HCT116 (cell line): ENCODE measurements around the gene ACTR1B.

Source experiments
- CTCF ChIP-seq, 3 experiments: fragments of 200-600 bp in 1 of 3; sonication (generic) in 1 of 3; IDR thresholded peaks in 2 of 3; conservative IDR thresholded peaks in 1 of 3; 2 replicates each; pipeline ENCODE4 v1.5.1; 2012 to 2017; ENCODE audit warnings: low read depth in 2 of 3, low read length in 2 of 3, antibody characterized with exemption in 1 of 3, borderline replicate concordance in 1 of 3, control low read depth in 1 of 3, mild to moderate bottlenecking in 1 of 3, mixed read lengths in 1 of 3, mixed run types in 1 of 3, moderate library complexity in 1 of 3; ENCODE audit not compliant: insufficient read depth in 1 of 3
- EGR1 ChIP-seq: IDR thresholded peaks from 2 replicates; pipeline ENCODE4 v1.6.1; 2012; ENCODE audit warnings: low read depth
- EZH2 ChIP-seq: fragments of 200-600 bp; sonication (generic); IDR thresholded peaks from 2 replicates; pipeline ENCODE4 v1.6.1; 2017; ENCODE audit warnings: antibody characterized with exemption, mixed run types
- MAX ChIP-seq: IDR thresholded peaks from 2 replicates; pipeline ENCODE4 v1.6.1; 2012
- POLR2AphosphoS5 ChIP-seq: IDR thresholded peaks from 2 replicates; pipeline ENCODE4 v1.6.1; 2011; ENCODE audit warnings: mild to moderate bottlenecking, low read depth, low read length, moderate library complexity
- SIN3A ChIP-seq: IDR thresholded peaks from 2 replicates; pipeline ENCODE4 v1.6.1; 2012; ENCODE audit warnings: low read depth
- SP1 ChIP-seq: IDR thresholded peaks from 2 replicates; pipeline ENCODE4 v1.6.1; 2012; ENCODE audit warnings: low read depth
- TCF7L2 ChIP-seq: IDR thresholded peaks from 2 replicates; pipeline ENCODE4 v1.7.0; 2011; ENCODE audit warnings: borderline replicate concordance, inconsistent platforms; ENCODE audit not compliant: insufficient read depth, insufficient read length; ENCODE audit errors: extremely low read depth
- TF ChIP-seq, protein P1 (sequence below): IDR thresholded peaks from 2 replicates; pipeline ENCODE4 v1.6.1; 2011; ENCODE audit warnings: mild to moderate bottlenecking, low read length, moderate library complexity; ENCODE audit not compliant: insufficient replicate concordance; ENCODE audit errors: extremely low read depth

DNA sequence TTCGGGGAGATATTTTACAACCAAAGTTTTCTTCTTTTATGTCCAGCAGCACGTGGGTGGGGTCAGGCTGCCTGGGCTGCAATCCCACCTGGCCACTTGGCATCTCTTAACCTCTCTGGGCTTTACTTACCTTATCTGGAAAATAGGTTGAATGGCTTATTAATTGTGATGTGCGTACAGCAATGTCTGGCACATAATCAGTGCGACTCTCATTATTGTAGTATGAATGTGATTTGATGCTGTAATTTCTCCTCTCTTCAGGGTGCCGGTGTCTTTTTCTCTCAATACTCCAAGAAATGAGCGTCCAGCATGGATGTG, 47.5 kb upstream of the ACTR1B start:
- TF ChIP-seq CTCF (IDR thresholded peaks at IDR 0.05 in 2 of 3, conservative IDR thresholded peaks at IDR 0.05 in 1 of 3; ENCODE audit: borderline replicate concordance in 1 of 3, insufficient read depth in 1 of 3, low read depth in 2 of 3, low read length in 2 of 3) (no peak), SIN3A (no peak), MAX (no peak), SP1 (no peak), EGR1 (no peak), TCF7L2 (no peak), POLR2AphosphoS5 (no peak), EZH2 (no peak)
- TF ChIP-seq, protein P1, sequence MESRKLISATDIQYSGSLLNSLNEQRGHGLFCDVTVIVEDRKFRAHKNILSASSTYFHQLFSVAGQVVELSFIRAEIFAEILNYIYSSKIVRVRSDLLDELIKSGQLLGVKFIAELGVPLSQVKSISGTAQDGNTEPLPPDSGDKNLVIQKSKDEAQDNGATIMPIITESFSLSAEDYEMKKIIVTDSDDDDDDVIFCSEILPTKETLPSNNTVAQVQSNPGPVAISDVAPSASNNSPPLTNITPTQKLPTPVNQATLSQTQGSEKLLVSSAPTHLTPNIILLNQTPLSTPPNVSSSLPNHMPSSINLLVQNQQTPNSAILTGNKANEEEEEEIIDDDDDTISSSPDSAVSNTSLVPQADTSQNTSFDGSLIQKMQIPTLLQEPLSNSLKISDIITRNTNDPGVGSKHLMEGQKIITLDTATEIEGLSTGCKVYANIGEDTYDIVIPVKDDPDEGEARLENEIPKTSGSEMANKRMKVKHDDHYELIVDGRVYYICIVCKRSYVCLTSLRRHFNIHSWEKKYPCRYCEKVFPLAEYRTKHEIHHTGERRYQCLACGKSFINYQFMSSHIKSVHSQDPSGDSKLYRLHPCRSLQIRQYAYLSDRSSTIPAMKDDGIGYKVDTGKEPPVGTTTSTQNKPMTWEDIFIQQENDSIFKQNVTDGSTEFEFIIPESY = no peak
